Measurements from ENCODE around the gene EHD1.
"Not testable (repeated sequence)": the region's sequence is repeated elsewhere in the genome, so short reads cannot be mapped to it uniquely, and the experiment has no call there.

DNA sequence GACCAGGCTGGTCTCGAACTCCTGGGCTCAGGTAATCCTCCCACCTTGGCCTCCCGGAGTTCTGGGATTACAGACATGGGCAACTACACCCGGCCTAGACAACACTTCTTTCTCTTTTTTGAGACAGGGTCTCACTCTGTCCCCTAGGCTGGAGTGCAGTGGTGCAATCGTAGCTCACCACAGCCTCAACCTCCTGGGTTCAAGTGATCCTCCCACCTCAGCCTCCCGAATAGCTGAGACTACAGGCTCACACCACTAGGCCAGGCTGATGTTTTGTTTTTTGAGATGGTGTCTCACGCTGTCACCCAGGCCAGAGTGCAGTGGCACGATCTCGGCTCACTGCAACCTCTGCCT, 32.7 kb downstream of the EHD1 start:
- TF ChIP-seq, protein P1, sequence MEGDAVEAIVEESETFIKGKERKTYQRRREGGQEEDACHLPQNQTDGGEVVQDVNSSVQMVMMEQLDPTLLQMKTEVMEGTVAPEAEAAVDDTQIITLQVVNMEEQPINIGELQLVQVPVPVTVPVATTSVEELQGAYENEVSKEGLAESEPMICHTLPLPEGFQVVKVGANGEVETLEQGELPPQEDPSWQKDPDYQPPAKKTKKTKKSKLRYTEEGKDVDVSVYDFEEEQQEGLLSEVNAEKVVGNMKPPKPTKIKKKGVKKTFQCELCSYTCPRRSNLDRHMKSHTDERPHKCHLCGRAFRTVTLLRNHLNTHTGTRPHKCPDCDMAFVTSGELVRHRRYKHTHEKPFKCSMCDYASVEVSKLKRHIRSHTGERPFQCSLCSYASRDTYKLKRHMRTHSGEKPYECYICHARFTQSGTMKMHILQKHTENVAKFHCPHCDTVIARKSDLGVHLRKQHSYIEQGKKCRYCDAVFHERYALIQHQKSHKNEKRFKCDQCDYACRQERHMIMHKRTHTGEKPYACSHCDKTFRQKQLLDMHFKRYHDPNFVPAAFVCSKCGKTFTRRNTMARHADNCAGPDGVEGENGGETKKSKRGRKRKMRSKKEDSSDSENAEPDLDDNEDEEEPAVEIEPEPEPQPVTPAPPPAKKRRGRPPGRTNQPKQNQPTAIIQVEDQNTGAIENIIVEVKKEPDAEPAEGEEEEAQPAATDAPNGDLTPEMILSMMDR (IDR thresholded peaks at IDR 0.05), result not testable (repeated sequence)
- TF ChIP-seq POLR2A (IDR thresholded peaks at IDR 0.05), result not testable (repeated sequence)

Data from thyroid gland (tissue), 4 donors.